ENCODE measurements around the gene GRM8.

GRCh38 chr7:127039541-127039940, 213.2 kb downstream of the GRM8 start:
- TF ChIP-seq YY1 (IDR thresholded peaks at IDR 0.05; ENCODE audit: insufficient read depth, insufficient read length) (no peak), SUZ12 (IDR thresholded peaks at IDR 0.05; ENCODE audit: extremely low read depth, insufficient read depth, insufficient read length) (no peak)
